Type B pancreatic cell (in vitro differentiated cells): Measurements from ENCODE around the gene GNB4. TPM values are rescaled to one million over a fixed set of nuclear protein-coding genes. Genes with fewer than 3 reads are reported as not detected.

Experiments
- DNase-seq: peaks from one replicate; pipeline ENCODE4 v3.0.0; 2021; ENCODE audit warnings: mixed read lengths; ENCODE audit not compliant: unreplicated experiment; ENCODE audit errors: extremely low spot score
- H3K27ac Mint-ChIP-seq: 2 replicates; pipeline ENCODE4 v1.8.0; 2021; ENCODE audit warnings: mild to moderate bottlenecking, mixed read lengths
- H3K27me3 Mint-ChIP-seq: 2 replicates; pipeline ENCODE4 v1.8.0; 2021; ENCODE audit warnings: mixed read lengths
- H3K36me3 Mint-ChIP-seq: 2 replicates; pipeline ENCODE4 v1.8.0; 2021; ENCODE audit warnings: mixed read lengths
- H3K4me1 Mint-ChIP-seq: one replicate; pipeline ENCODE4 v1.8.0; 2021; ENCODE audit warnings: mixed read lengths; ENCODE audit not compliant: unreplicated experiment
- H3K4me3 Mint-ChIP-seq: 2 replicates; pipeline ENCODE4 v1.8.0; 2021; ENCODE audit warnings: mild to moderate bottlenecking, mixed read lengths
- H3K9me3 Mint-ChIP-seq: 2 replicates; pipeline ENCODE4 v1.8.0; 2021; ENCODE audit warnings: mixed read lengths
- total RNA-seq: library from RNA; stranded (reverse); gene quantifications from 2 replicates; pipeline ENCODE4 v1.2.1, GENCODE V29; 2021; ENCODE audit warnings: low replicate concordance
- TF ChIP-seq, protein P1 (sequence below): fragments of 200-600 bp; sonication (generic); conservative IDR thresholded peaks from 2 replicates; pipeline ENCODE4 v1.5.0; 2021; ENCODE audit warnings: antibody characterized with exemption, mild to moderate bottlenecking

GNB4 gene
- total RNA-seq, 1 donor from 2014 or later, result 26.8 TPM

DNA sequence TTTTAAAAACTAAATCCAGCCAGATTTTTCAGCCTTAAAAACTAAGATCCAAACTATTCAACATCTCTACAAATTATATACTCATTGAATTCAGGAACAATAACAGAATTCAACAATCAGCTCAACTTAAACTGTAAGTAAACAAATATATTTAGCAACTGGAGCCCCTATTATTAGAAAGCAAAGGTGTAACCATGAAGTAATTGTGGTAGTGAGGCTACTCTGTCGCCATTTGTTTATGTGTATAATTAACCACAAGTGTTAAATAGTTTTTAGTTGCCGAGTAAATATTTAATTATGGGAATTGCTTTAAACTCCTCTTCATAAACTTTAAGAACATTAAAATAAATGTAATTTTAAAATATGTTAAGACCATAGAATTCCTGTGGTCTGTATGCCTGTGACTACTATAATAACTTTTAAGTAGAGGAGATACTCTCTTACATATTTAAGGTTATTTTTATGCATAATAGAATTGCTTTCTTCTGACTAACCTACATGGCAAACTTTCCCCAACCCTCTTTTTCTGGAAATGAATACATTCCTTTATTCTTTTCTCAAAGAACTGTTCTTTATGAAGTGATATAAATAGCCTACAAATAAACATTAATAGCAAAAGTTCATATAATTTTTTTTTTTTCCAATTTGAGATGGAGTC, 52.6 kb downstream of the GNB4 start:
- Mint-ChIP-seq H3K36me3 (peaks cover 9% of the 10 kb centered on the region), H3K27me3 (no peaks in the 10 kb centered on the region), H3K4me1 (no peaks in the 10 kb centered on the region), H3K9me3 (no peaks in the 10 kb centered on the region), H3K4me3 (no peak overlapping the region), H3K27ac (no peak overlapping the region)
- no peak for DNase-seq
- TF ChIP-seq, protein P1, sequence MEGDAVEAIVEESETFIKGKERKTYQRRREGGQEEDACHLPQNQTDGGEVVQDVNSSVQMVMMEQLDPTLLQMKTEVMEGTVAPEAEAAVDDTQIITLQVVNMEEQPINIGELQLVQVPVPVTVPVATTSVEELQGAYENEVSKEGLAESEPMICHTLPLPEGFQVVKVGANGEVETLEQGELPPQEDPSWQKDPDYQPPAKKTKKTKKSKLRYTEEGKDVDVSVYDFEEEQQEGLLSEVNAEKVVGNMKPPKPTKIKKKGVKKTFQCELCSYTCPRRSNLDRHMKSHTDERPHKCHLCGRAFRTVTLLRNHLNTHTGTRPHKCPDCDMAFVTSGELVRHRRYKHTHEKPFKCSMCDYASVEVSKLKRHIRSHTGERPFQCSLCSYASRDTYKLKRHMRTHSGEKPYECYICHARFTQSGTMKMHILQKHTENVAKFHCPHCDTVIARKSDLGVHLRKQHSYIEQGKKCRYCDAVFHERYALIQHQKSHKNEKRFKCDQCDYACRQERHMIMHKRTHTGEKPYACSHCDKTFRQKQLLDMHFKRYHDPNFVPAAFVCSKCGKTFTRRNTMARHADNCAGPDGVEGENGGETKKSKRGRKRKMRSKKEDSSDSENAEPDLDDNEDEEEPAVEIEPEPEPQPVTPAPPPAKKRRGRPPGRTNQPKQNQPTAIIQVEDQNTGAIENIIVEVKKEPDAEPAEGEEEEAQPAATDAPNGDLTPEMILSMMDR, result no peak

GRCh38 chr3:179391906-179392305, 59.4 kb downstream of the GNB4 start:
- H3K36me3 Mint-ChIP-seq, result peaks cover 27% of the 10 kb centered on the region
- H3K27me3 Mint-ChIP-seq, result no peaks in the 10 kb centered on the region
- no peak overlapping the region for H3K4me3 Mint-ChIP-seq
- H3K27ac Mint-ChIP-seq, result no peak overlapping the region
- TF ChIP-seq, protein P1, result no peak
- no peaks in the 10 kb centered on the region for H3K9me3 Mint-ChIP-seq
- H3K4me1 Mint-ChIP-seq, result no peaks in the 10 kb centered on the region
- DNase-seq, result no peak

GRCh38 chr3:179376474-179376873, 74.8 kb downstream of the GNB4 start:
- H3K27me3 Mint-ChIP-seq, result no peaks in the 10 kb centered on the region
- H3K9me3 Mint-ChIP-seq, result no peaks in the 10 kb centered on the region
- no peak overlapping the region for H3K27ac Mint-ChIP-seq
- TF ChIP-seq, protein P1, result no peak
- H3K4me3 Mint-ChIP-seq, result no peak overlapping the region
- H3K4me1 Mint-ChIP-seq, result no peaks in the 10 kb centered on the region
- no peak for DNase-seq
- H3K36me3 Mint-ChIP-seq, result peaks cover 27% of the 10 kb centered on the region

GRCh38 chr3:179375091-179375999, 75.9 kb downstream of the GNB4 start:
- Mint-ChIP-seq H3K9me3 (no peaks in the 10 kb centered on the region), H3K27me3 (no peaks in the 10 kb centered on the region), H3K4me3 (no peak overlapping the region), H3K4me1 (no peaks in the 10 kb centered on the region), H3K27ac (no peak overlapping the region), H3K36me3 (peaks cover 24% of the 10 kb centered on the region)
- no peak for DNase-seq
- TF ChIP-seq, protein P1, result no peak

GRCh38 chr3:179373938-179374337, 77.3 kb downstream of the GNB4 start:
- DNase-seq, result no peak
- no peaks in the 10 kb centered on the region for H3K9me3 Mint-ChIP-seq
- no peak overlapping the region for H3K4me3 Mint-ChIP-seq
- H3K36me3 Mint-ChIP-seq, result peaks cover 20% of the 10 kb centered on the region
- H3K27me3 Mint-ChIP-seq, result no peaks in the 10 kb centered on the region
- no peaks in the 10 kb centered on the region for H3K4me1 Mint-ChIP-seq
- TF ChIP-seq, protein P1, result no peak
- no peak overlapping the region for H3K27ac Mint-ChIP-seq
